GM19467 (cell line): Measurements from ENCODE around the gene PRDM16.

ENCODE experiments used
- ATAC-seq: cut with Tn5 transposase; IDR thresholded peaks from one replicate; pipeline ENCODE4 v1.9.1; 2021; ENCODE audit warnings: mild to moderate bottlenecking, moderate library complexity; ENCODE audit not compliant: unreplicated experiment

PRDM16 gene

DNA sequence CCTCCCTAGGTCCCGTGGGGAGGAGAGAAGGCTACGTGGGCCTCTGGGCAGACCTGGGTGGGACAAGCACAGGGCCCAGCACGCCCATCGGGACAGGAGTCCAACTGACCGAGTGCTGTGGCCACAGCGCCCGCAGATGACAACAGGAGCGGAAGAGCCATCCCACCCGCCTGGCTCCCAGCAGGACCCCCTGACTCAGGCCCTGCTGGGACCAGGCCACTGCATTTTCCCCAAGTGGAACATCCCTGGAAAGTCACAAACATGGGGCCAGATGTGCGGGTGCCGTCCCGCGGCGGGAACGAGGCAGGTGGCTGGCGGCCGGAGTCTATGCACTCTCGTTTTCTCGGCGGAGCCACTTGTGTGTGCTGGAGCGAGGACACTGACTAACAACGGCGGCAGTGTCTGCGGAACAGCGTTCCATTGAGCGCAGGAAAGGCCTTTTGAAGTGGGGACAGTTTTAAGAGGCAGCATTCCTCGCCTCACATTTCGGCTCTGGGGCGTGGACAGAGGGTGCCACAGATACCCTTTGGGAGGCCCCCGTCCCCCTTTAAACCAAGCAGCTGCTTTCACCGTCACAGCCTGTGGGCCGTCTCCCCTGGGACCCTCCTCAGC, 291.7 kb downstream of the PRDM16 start:
- ATAC-seq = no peak

DNA sequence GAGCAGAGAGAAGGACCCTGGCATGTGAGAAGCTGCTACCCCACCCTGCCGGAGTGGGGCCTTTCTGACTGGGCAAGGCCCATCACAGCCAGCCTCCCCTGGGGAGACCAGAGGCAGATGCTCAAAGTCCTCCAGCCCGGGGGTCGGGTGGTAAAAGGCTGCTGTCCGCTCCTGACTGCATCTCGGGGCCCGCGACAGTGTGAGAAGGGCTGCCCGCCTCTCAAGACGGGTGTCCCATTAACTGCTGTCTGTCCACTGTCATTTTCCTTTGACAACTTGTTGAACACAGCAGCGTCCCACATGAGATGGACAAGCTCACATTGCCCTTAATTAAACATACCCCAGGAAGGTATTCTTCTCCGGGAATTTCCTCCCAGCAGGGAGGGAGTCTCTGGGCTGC, 294.0 kb downstream of the PRDM16 start:
- ATAC-seq = no peak

DNA sequence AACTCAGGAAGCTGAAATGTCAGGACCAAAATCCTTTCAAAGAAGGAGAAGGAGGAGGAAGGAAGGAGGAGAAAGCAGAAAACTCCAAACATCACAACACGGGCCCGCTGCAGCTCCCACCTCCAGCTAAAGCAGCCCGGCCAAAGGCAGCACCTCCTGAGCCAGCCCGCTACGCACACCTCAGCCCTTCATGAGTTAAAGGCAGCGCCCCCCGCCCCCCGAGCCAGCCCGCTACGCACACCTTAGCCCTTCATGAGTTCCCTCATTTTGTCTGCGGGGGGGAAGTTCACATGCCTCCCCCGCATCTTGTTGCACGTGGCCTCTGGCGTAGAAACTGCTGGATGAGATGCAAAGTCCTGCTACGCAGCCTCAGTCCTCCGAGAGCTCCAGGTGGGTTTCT, 294.8 kb downstream of the PRDM16 start:
- no peak for ATAC-seq

DNA sequence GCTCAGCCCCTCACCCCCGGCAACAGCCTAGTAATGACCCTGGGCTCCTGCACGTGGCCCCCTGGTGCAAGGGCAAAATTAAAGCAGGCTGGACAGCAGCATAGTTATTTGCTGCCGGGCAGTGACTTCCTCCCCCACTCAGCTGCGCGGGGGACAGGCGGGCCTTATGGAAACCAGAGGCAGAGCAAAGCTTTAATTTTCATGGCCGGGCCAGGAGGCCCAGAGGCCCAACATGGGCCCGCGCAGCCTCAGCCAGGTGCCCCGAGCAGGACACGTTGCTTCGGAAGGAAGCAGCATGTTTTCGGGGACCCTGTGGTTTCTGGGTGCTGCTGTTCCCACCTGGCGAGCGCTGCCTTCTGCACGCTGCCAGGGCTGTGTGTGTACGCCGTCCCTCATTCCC, 295.5 kb downstream of the PRDM16 start:
- ATAC-seq = no peak

DNA sequence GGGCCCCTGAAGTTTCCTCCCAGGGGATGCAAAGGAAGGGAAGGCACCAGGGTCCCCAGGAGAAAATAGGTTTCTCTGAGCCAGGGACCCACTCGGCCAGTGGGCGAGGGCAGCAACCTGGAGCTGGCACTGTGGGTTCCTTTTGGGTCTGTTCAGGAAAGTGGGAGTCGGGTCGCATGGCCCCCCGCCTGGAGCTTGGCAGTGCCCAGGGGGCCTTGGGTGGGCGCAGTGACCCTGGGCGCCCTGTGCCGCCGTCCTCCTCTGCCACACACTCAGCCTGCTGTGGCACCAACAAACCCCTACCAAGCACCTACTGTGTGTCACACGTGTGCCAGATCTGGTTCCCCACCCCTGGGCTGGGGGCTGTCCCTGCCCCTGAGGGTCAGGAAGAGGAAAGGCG, 296.0 kb downstream of the PRDM16 start:
- ATAC-seq = no peak

DNA sequence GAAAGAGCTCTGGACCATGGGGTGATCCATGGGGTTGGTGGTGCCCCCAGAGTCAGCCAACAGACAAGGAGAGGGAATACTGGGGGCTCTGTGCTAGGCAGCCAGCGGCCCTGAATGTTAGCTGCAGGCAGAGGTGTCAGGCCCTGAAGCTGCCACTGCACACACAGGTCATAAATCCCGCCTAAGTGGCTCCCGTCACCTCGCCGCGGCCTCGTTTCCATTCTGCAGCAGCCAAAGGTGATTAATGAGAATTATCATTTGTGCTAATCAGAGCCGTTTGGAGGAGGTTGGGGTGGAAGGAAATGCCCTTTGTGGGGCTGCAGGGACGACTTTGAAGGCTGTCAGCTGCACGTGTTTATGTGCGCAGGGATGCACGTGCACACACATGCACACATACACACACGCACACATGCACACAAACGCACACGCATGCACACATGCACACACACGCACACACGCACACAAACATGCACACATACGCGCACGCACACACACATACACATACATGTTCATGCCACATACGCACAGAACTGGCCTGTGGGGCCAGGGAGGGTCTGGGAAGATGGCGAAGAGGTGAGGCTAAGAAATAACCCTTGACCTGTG, 296.6 kb downstream of the PRDM16 start:
- no peak for ATAC-seq

DNA sequence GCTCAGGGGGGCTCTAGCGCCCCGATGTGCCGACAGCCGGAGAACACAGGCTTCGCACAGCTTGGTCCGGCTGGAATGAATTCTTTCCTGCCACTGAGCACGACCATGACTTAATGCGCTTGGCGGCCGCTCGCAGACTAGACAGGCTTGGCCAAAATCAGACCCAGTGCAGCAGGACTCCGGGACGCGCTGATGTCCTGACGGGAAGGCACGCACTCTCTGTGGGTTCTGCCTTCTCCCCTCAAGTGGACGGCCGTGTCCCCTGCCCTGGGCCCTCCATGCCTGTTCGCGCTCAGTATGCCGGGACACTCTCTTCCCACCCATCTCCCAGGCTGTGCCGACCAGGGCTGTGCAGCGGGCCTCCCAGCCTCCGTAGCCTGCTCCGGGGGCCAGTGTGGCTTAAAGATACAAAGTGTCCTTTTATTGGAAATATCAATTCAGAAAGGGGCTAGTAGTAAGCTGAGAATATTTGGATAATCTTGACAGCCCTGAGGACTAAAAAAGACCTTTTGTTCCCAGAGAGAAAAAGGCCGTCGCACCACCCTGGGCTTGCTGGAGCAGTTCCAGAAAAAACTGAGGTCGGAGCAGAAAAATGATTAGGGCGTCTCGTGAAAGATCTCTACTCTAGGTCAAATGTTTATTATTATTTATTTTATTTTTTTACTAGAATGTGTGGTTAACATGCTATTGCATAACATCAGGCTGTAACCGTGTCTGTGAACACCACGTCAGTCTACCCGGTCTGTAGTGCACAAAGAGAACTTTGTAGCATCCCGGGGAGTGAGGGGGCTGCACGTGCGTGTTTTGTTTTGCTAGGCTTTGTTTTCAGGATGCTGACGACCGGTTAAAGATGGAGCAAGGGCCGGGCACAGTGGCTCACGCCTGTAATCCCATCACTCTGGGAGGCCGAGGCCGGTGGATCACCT, 297.4 kb downstream of the PRDM16 start:
- no peak for ATAC-seq

DNA sequence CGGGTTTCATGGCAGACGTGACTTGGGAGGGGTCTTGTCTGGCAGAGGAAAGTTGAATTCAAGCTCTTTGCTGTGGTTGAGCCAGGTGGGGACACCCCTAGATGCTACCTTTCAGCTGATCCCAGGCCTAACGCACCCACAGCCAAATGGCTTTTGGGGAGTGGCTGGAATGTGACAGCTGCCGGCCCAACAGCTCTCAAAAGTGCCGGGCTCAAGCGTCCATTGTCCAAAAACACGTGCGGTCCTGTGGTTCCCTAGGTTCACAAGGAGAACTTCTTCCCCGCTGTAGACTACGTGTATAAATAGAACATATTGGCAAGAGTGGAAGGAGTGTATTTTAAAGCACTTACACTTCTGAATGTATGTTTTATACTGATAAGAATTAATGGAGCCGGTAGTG, 298.4 kb downstream of the PRDM16 start:
- no peak for ATAC-seq

DNA sequence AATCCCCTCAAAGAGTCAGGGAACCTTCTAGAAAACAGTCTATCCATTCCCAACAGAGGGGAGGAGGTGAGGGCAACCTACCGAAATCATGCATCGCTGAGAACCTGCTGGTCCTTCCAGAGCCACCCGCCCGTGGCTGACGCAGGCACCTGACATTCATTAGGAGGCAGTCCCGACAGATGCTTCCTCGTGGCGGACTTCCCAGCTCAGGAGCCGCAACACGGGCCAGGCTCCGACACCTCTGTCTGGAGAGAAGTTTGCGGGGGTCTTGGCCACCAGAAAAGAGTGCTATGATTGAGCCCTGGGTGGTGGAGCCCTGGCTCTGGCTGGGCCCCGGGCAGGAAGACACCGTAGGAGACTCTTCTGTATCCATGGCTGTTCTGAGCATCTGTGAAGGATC, 299.1 kb downstream of the PRDM16 start:
- ATAC-seq = no peak

DNA sequence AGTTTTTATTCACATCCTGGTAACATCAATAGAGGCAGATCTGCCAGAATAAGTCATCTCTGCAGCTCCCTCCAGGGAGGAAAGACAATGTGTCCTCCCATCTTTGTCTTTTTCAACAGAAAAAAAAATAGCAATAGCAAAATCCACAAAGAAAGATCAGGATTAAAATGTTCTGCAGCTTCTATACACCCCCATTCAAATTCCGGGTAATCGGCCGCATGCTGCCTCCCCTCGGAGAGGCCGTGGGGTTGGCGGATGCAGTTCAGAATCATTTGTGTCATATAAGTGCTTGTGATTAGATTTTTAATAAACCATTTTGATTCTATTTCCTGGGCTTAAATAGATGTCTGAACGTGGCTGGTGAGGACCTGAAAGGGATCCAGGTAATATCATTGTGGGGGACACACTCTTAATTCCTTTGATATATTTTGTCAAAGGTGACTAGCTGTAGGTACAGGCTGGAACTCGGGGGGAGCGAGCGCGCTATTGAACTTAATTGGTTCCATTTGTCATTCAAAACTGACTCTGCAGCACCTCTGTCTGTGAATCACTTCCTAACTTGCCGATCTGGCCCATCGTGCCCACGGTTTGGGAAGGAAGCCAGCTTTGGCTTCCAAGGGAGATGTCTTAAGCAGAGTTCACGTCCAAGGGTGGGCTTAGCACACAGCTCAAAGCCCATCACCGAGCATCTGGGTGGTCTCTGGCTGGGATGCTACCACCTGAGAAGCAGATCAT, 299.9 kb downstream of the PRDM16 start:
- no peak for ATAC-seq

DNA sequence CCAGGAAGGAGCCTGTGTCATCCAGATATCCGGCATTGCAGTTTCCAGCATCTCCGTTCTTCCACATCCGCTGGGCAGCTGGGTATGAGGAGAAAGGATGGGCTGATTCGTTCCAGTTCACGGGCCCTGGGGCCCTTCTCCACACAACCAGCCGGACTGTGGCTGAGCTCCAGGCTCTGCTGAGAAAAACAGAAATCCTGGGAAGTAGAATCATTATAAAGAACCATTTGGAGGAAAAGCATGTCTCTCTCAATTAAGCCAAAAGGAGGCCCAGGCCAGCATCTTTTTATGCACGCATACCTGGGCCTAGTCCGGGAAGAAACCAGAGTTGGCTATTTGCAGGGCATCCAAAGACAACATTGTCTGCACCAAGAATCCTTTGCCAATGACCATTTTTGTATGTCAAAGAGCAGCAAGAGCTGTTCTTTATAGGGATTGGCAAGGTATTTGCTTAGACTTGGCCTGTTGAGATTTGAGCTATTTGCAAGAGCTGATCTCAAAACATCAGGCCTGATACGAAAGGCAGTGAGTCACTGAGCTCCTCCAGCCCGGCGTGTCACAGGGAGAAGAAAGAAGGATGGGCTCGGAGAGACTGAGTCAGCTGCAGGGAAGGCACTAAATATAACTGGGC, 300.6 kb downstream of the PRDM16 start:
- ATAC-seq = no peak

DNA sequence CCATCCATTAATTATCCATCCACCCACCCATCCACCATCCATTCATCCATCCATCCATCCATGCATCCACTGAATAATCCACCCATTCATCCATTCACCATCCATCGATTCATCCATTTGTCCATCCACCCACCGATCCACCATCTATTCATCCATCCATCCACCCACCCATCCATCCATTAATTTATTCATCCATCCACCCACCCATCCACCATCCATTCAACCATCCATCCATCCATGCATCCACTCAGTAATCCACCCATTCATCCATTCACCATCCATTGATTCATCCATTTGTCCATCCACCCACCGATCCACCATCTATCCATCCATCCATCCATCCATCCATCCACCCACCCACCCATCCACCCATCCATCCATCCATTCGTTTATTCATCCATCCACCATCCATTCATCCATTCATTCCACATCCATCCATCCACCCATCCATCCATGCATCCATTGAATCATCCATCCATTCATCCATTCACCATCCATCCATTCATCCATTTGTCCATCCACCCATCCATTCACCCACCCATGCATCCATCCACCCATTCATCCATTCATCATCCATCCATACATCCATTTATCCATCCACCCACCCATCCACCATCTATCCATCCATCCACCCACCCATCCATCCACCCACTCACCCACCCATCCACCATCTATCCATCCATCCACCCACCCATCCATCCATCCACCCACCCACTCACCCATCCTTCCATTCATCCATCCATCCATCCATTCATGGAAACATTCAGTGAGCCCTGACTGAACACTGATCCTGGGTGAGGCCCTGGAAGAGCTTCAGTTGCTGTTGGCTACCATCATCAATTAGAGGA, 302.1 kb downstream of the PRDM16 start:
- no peak for ATAC-seq

DNA sequence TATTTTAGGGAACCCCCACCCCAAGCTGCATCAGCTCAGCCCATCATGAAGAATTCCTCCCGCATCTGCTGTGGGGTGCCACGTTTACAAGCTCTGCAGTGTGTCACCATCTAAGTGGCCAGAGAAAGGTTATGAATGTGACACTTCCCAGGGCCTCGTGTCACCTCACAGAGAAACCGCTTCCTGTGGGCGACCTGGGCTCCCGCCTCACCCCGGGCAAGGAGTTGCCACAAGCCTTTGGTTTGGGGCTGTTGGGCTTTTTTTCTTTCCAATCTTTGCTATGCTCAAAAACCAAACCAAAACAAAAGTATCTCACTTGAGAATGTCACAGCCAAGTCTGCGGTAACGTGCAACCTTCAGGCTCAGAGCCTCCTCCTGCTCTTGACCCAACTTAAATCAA, 303.3 kb downstream of the PRDM16 start:
- ATAC-seq = no peak

DNA sequence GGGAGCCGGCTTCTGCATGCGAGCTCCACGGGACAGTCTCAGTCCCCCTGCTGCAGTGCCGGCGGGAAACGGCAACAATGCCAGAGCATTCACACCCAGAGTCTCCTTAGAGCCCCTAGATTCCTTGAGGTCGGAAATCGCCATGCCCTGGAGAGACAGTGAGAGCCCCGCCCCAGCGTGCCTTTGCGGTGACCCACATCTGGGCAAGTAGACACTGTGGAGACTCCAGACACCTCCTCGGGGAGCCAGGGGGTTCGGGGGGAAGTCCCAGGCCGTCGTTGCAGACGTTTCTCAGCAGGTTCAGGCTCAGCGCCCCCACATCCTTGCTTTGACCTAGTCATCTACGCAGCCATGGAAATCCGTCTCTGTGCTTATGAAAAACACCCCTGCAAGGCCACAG, 304.2 kb downstream of the PRDM16 start:
- ATAC-seq = no peak

DNA sequence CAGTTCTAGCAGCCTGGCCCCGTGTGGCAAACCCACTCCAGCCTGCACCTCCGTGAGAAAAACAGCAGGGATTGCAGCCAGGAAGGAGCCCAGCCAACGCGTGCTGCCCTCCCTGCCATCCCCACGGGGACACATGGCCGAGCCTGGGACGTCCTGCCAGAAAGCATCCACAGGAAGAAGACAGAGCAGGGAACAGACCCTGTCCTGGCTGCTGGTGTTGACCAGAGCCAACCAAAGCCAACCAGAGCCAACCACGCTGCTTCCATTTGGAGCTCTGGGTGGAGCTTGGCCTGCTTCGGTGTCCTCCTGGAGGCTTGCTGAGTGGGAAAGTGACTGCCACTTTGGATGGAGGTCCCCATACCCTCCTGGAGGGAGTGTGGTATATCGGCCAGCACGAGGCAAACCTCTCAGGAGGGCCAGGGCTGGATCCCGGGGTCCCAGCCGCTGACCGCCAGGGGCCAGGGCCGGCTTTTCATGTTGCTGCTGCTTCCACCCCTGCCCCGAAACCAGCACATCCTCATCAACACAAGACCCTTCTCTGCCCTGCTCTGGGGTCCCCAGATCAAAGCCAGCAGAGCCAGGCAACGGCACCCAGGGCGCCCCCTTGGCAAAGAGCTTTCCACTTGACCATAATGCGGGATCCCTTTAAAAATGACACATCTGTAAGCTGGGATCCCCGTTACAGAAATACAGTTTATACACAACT, 304.9 kb downstream of the PRDM16 start:
- no peak for ATAC-seq

DNA sequence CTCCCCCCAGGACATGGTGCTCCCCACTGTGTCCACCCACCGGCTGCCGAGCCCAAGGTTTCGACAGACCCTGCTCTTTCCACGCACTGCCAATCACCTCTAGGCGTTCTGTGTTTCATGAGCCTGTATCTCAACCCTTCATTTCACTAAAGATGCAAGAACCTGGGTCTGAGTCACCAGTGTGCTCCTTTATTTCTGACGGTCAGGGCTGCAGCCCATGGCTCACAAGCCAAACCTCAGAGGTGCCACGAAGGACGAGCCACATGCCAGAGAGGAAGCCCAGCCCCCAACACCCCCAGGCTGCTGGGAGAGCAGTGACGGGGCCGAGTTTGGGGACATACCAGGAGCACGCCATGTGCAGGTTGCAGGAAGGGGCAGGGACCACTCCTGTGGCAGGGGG, 306.2 kb downstream of the PRDM16 start:
- ATAC-seq = no peak

DNA sequence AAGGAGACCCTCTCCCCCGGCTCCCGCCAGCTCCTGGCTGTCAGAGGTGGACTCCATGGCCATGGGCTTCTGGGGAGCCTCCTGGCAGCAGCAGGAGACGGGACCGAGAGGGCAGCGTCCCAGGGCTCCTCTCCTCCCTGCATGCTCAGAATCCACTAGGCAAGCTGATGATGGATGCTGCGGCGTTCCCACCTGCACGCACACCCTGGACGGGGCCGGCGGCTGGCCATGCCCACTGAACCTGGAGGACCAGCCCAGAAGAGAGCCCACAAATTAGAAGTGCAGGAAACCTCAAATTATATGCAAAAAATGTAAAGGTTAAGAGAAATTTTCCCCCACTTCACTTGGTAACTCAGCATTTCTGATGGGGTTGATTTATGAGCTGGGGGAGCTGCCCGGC, 308.2 kb downstream of the PRDM16 start:
- ATAC-seq = no peak

DNA sequence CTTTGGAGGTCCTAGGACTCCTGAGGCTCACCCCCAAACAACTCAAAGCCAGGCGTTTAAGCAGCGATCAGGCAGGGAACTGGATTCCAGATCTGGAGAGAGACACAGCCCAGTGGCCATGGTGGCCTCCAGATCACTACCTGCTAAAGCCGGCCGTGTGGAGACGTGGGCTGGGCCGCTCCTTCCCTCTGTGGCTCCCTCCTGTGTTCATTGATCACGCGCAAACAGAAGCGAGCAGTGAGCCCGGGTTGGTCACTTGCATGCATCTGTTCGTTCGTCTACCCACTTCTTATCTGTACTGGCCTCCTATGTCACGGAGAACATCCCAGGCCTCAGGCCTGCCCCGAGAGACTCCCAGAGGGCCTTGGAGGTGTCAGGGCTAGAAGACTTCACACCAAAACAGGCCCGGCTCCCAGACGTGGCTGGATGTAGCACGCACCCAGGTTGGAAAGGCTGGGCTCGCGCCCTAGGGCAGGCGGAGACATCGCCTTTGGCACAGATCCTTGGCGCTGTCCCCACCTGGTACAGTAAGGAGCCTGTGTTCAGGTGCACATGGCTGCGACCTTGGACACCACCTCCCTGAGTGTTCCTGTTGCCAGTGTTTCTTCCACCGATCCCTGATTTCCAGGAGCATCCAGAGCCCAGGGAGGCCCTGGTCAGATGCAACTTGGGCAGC, 308.7 kb downstream of the PRDM16 start:
- no peak for ATAC-seq
